DMS 273 (cell line): Measurements from ENCODE around the gene TMEM131L.
"Not testable (repeated sequence)": the region's sequence is repeated elsewhere in the genome, so short reads cannot be mapped to it uniquely, and the experiment has no call there.

Experiments
- DNase-seq: peaks from one replicate; lab custom pipeline; 2025; ENCODE audit not compliant: unreplicated experiment; lab: John Stamatoyannopoulos, UW

TMEM131L gene

DNA sequence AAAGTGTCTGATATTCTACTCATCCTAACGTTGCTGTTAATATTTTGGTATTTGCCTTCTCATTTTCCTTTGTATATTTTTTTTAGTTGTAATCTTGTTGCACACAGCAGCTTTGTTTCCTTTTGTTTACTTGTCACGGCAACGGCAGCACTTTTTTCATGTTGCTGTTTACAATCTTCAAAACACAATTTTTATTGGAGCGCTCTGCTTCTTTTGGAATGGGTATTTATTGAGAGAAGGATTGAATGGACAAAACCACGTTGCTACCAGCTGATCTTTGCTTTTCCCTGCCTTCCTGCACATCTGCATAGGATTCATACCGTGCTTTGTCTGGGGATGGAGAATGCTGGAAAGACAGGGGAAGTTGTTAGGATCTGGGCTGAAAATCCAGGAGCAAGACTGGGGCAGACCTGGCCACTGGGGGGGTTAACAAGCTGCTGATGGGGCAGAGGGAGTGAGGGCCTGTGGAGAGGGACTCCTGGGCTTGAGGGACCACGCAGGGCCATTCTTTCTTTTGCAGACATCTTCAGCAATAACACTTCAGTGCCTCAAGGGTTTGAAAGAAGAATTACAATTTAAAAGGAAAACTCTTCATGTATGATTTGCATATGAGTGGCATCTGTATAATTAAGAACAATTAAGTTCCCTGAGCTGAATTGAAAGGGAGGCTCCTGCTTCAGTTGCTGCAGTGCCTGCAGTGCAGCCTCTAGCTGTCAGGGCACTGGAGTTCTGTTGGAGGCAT, 69.8 kb downstream of the TMEM131L start:
- DNase-seq, result no peak

GRCh38 chr4:153537493-153537960, 71.4 kb downstream of the TMEM131L start:
- no peak for DNase-seq

GRCh38 chr4:153538487-153539357, 72.6 kb downstream of the TMEM131L start:
- DNase-seq, result peak; percentile 68

GRCh38 chr4:153539422-153539821, 73.3 kb downstream of the TMEM131L start:
- peak; percentile 7 for DNase-seq

DNA sequence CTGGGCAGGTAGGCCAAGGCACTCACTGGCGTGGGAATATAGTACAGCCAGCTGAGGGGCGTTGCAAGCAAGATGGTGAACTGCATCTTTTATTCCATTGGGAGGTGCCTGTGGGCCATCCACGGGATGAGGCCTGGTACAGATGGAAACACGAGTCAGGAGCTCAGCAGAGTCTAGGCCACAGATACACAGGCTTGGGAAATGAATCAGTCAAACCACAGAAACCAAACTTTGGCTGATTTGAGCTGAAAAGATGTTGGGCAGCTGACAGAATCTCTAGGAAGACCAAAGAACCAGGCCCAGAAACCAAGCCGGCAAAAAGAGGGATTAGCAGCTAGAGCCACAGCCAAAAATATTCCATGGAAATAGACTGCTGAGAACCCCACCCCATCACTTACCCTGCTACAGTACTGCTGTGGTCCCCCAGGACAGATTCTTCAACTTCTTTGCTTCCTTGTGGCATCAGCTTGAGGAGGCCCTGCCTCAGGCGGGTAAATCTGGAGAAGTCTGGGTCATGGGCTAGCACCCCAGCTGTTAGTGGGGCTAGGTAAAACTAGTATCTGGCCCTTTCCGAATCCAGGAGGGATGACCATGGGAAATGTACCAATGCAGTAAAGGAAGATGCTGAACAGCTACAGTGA, 75.4 kb downstream of the TMEM131L start:
- DNase-seq, result no peak

GRCh38 chr4:153542131-153542530, 76.0 kb downstream of the TMEM131L start:
- DNase-seq, result no peak

- DNase-seq, result peak; percentile 4
Measured at GRCh38 chr4:153542834-153543233, 76.7 kb downstream of the TMEM131L start.

- no peak for DNase-seq
Measured at GRCh38 chr4:153543351-153543750, 77.2 kb downstream of the TMEM131L start.

DNA sequence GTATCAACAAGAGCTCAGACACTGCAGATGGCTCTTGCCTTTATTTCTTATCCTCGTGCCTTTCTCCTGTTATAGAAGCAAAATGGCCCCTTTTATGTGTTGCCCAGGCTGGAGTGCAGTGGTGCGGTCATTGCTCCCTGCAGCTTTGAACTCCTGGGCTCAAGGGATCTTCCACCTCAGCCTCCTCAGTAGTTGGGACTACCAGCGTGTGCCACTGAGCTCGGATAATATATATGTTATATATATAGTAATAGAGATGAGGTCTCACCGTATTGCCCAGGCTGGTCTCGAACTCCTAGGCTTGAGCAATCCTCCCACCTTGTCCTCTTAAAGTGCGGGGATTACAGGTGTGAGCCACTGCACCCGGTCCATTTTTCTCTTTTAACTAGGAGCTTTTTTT, 79.7 kb downstream of the TMEM131L start:
- peak; percentile 29 for DNase-seq

GRCh38 chr4:153546280-153546679, 80.1 kb downstream of the TMEM131L start:
- DNase-seq, result peak; percentile 44

GRCh38 chr4:153547520-153547919, 81.4 kb downstream of the TMEM131L start:
- peak; percentile 39 for DNase-seq

DNA sequence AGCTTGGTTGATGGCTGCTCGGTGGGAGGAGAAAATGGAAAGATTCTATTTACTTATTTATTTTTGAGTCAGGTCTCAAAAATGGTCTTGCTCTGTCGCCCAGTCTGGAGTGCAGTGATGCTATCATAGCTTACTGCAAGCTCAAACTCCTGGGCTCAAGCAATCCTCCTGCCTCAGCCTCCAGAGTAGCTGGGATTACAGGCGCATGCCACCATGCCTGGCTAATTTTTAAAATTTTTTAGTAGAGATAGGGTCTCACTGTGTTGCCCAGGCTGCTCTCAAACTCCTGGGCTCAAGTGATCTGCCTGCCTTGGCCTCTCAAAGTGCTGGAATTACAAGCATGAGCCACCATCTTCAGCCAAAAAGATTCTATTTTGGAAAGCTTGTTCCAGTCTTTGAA, 82.7 kb downstream of the TMEM131L start:
- not testable (repeated sequence) for DNase-seq

DNA sequence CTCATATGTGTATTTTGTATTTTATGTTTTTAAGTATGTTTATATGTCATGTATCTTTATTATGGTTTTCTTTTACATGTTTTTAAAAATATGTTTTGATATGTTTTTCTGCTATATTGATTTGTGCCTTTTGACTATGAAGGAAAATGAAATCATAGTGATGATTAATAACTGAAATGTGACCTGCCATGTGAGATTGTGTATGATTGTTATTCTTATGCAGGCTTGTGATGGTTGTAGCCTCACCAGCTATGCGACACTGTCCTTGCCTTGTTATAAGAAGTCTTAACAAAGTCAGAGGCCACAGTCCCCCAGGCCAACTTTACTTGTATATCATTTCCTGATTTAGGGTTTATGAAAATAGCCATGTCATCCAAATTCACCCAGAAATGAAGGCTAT, 83.2 kb downstream of the TMEM131L start:
- DNase-seq, result no peak

DNA sequence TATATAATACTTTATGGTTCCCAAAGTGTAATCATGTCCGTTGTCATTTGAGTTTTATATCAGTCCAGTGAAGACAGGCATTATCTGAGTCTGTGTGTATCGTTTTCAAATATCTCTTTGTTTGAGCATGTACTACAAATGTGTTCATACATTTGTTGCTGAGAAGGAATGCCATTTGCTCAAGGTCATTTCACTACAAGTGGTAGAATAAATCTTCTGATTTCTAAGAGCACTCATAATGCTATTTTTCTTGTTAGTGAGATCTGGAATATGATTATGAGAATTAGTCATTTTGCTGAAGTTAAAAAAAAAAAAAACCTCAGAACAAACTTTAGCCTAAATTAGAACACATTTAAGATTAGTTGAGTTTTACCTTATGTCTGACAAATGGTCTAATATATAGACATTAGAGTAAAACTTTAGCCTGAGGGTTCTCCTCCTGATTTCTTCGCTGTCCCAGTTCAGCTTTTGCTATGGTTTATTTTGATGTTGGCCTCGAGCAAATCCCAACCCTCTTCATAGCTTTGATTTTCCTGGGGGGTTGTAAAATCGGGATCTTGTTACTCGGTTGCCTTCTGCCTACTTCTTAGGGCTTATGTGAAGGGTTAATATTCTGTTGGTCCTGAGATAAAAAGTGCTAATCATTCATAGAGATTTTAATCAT, 87.1 kb downstream of the TMEM131L start:
- DNase-seq, result no peak

GRCh38 chr4:153553819-153554170, 87.6 kb downstream of the TMEM131L start:
- DNase-seq, result no peak

DNA sequence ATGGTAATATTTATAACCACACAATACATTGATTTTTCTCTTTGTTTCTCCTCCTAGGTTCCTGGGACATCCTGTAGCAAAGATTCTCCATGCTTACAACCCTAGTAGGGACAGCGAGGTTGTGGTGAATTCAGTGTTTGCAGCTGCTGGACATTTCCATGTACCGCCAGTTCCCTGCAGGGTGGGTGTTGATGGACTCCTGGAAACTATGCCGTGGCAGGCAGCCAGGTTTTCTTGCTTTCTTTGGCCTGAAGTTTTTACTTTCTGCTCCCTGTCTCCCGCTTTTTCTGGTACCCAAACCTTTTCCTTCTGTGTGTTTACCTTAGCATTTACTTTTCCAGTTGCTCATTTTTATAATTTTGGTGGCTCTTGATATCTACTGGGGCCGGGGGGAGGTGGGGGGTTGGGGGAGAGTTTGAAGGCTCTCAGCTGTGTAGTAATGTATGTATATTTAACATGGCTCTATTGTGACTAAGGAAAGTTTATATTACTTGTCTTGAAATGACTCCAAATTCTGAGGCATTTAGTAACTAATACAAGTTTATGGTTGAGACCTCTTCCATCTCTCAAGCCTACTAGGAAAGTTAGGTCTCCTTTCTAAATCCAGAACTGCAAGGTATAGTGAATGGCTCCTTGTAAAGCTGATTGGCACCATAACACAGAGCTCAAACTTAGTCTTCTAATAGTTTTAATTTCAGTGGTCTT, 89.7 kb downstream of the TMEM131L start:
- DNase-seq, result peak; percentile 35

DNA sequence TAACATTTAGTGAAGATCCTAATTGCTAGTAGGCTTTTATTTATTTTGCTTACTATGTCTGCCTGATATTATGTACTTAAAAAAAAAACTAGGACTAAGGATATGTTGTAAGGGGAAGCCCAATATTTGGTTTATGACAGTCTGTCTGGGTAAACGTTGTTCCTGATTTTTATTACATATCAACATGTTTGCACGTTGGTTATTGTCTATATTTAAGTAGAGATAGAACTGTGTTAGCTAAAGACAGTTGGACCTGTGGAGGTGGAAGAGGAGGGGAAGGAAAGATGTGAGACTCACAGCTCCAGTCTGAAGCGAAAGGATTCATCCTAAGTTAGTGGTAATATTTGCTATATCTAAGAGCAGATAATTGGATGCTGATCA, 90.3 kb downstream of the TMEM131L start:
- no peak for DNase-seq

DNA sequence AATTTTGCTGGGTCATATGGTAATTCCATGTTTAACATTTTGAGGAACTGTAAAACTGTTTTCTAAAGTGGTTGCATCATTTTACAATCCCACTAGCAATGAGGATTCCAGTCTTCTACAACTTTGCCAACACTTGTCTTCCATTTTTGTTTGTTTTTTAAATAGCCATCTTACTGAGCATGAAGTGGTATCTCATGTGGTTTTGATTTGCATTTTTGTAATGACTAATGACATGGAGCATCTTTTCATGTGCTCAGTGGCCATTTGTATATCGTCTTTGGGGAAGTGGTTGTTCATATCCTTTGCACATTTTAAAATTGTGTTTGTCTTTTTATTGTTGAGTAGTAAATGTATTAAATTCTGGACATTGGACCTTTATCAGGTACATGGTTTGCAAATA, 94.7 kb downstream of the TMEM131L start:
- DNase-seq, result no peak

- DNase-seq, result peak; percentile 19
Measured at GRCh38 chr4:153564630-153565525, 98.7 kb downstream of the TMEM131L start.
